Activated CD4-positive, alpha-beta memory T cell treated with anti-CD3 and anti-CD28 coated beads for 36 hours (primary cell): ENCODE results near the gene EPHB3. TPM values are rescaled to one million over a fixed set of nuclear protein-coding genes. Genes with fewer than 3 reads are reported as not detected.

Experiments used
- CTCF ChIA-PET: fragments of 350-600 bp; sonication (Branson Sonifier 250); formaldehyde crosslinking; loops from one replicate; lab custom pipeline; 2021; ENCODE audit warnings: antibody characterized with exemption, inconsistent platforms; lab: Charles Lee
- POLR2A ChIA-PET: fragments of 350-600 bp; sonication (Branson Sonifier 250); formaldehyde crosslinking; loops from one replicate; lab custom pipeline; 2021; ENCODE audit warnings: antibody characterized with exemption; lab: Charles Lee
- DNase-seq: peaks from one replicate; pipeline ENCODE4 v3.0.0-alpha.2; 2020
- H3K27ac Mint-ChIP-seq: one replicate; pipeline ENCODE4 v1.8.0; 2021; ENCODE audit warnings: mixed read lengths
- H3K27me3 Mint-ChIP-seq: one replicate; pipeline ENCODE4 v1.8.0; 2021; ENCODE audit warnings: mixed read lengths
- H3K36me3 Mint-ChIP-seq: one replicate; pipeline ENCODE4 v1.8.0; 2021; ENCODE audit warnings: mixed read lengths
- H3K4me1 Mint-ChIP-seq: one replicate; pipeline ENCODE4 v1.8.0; 2021; ENCODE audit warnings: low read depth, mixed read lengths
- H3K4me3 Mint-ChIP-seq: one replicate; pipeline ENCODE4 v1.8.0; 2021; ENCODE audit warnings: mild to moderate bottlenecking, mixed read lengths
- H3K9me3 Mint-ChIP-seq: one replicate; pipeline ENCODE4 v1.8.0; 2021; ENCODE audit warnings: mixed read lengths
- intact Hi-C: fragments of 100-400 bp; cut with micrococcal nuclease; formaldehyde crosslinking; loops from one replicate; pipeline ENCODE4 v1.15.1; 2023
- total RNA-seq, 2 experiments: library from RNA; stranded (reverse); gene quantifications; one replicate each; pipeline ENCODE4 v1.2.3, GENCODE V29; 2021

The EPHB3 gene
- total RNA-seq, 2 experiments from 2014 or later, result 0.07 TPM; not detected in 1

- no peaks in the 10 kb centered on the region for H3K9me3 Mint-ChIP-seq
- intact Hi-C loops, result no loop called here
- ChIA-PET CTCF (interaction anchor here (1.0 to 3.1 kb wide), 2 partner anchors 211 to 212 kb away, joined by 5 to 18 read pairs; no protein-coding TSS in a partner anchor), POLR2A (no interaction called here)
- no peaks in the 10 kb centered on the region for H3K36me3 Mint-ChIP-seq
- H3K4me3 Mint-ChIP-seq, result no peak overlapping the region
- no peak for DNase-seq
- H3K27me3 Mint-ChIP-seq, result peaks cover 18% of the 10 kb centered on the region
- no peak overlapping the region for H3K27ac Mint-ChIP-seq
- peaks cover 4% of the 10 kb centered on the region for H3K4me1 Mint-ChIP-seq
These were observed 5.1 kb downstream of the EPHB3 start for GRCh38 chr3:184566441-184567414.

- peaks cover 17% of the 10 kb centered on the region for H3K27me3 Mint-ChIP-seq
- no peaks in the 10 kb centered on the region for H3K9me3 Mint-ChIP-seq
- H3K4me1 Mint-ChIP-seq, result peaks cover 4% of the 10 kb centered on the region
- no peak for DNase-seq
- POLR2A ChIA-PET, result no interaction called here
- H3K27ac Mint-ChIP-seq, result no peak overlapping the region
- CTCF ChIA-PET, result interaction anchor here (0.7 to 1.0 kb wide), 2 partner anchors 11 to 210 kb away, joined by 3 to 5 read pairs; no protein-coding TSS in a partner anchor
- intact Hi-C loops, result no loop called here
- H3K36me3 Mint-ChIP-seq, result no peaks in the 10 kb centered on the region
- H3K4me3 Mint-ChIP-seq, result no peak overlapping the region
These were observed 6.5 kb downstream of the EPHB3 start for GRCh38 chr3:184567946-184568559.

- intact Hi-C loops, result no loop called here
- Mint-ChIP-seq H3K36me3 (no peaks in the 10 kb centered on the region), H3K4me1 (peaks cover 4% of the 10 kb centered on the region), H3K27ac (no peak overlapping the region), H3K4me3 (no peak overlapping the region), H3K9me3 (no peaks in the 10 kb centered on the region), H3K27me3 (peaks cover 16% of the 10 kb centered on the region)
- ChIA-PET CTCF (no interaction called here), POLR2A (no interaction called here)
- no peak for DNase-seq
These were observed 7.0 kb downstream of the EPHB3 start for GRCh38 chr3:184568560-184568923.

- H3K9me3 Mint-ChIP-seq, result no peaks in the 10 kb centered on the region
- POLR2A ChIA-PET, result no interaction called here
- peak; percentile 38 for DNase-seq
- no peak overlapping the region for H3K4me3 Mint-ChIP-seq
- peaks cover 16% of the 10 kb centered on the region for H3K27me3 Mint-ChIP-seq
- CTCF ChIA-PET, result interaction anchor here (0.9 to 1.6 kb wide), 2 partner anchors 8 to 157 kb away, joined by 3 to 6 read pairs; partner anchors contain the start of gene EPHB3
- H3K27ac Mint-ChIP-seq, result no peak overlapping the region
- intact Hi-C loops, result no loop called here
- H3K36me3 Mint-ChIP-seq, result no peaks in the 10 kb centered on the region
- H3K4me1 Mint-ChIP-seq, result peaks cover 4% of the 10 kb centered on the region
These were observed 7.6 kb downstream of the EPHB3 start for GRCh38 chr3:184568924-184569829.

GRCh38 chr3:184570035-184570434, 8.4 kb downstream of the EPHB3 start:
- no peak for DNase-seq
- ChIA-PET CTCF (interaction anchor here (0.9 to 1.6 kb wide), 2 partner anchors 9 to 157 kb away, joined by 3 to 6 read pairs; partner anchors contain the start of gene EPHB3), POLR2A (no interaction called here)
- Mint-ChIP-seq H3K27ac (no peak overlapping the region), H3K4me3 (no peak overlapping the region), H3K36me3 (no peaks in the 10 kb centered on the region), H3K9me3 (no peaks in the 10 kb centered on the region), H3K4me1 (peaks cover 4% of the 10 kb centered on the region), H3K27me3 (peaks cover 16% of the 10 kb centered on the region)
- intact Hi-C loops, result no loop called here

- peaks cover 4% of the 10 kb centered on the region for H3K4me1 Mint-ChIP-seq
- no peak for DNase-seq
- POLR2A ChIA-PET, result no interaction called here
- CTCF ChIA-PET, result interaction anchor here (0.9 to 1.6 kb wide), 2 partner anchors 9 to 156 kb away, joined by 3 to 6 read pairs; partner anchors contain the start of gene EPHB3
- no peak overlapping the region for H3K4me3 Mint-ChIP-seq
- peaks cover 16% of the 10 kb centered on the region for H3K27me3 Mint-ChIP-seq
- H3K36me3 Mint-ChIP-seq, result no peaks in the 10 kb centered on the region
- H3K27ac Mint-ChIP-seq, result no peak overlapping the region
- intact Hi-C loops, result no loop called here
- no peaks in the 10 kb centered on the region for H3K9me3 Mint-ChIP-seq
These were observed 8.9 kb downstream of the EPHB3 start for GRCh38 chr3:184570489-184570888.

- no peak overlapping the region for H3K27ac Mint-ChIP-seq
- POLR2A ChIA-PET, result no interaction called here
- no peaks in the 10 kb centered on the region for H3K36me3 Mint-ChIP-seq
- intact Hi-C loops, result no loop called here
- CTCF ChIA-PET, result no interaction called here
- peaks cover 16% of the 10 kb centered on the region for H3K27me3 Mint-ChIP-seq
- DNase-seq, result no peak
- no peaks in the 10 kb centered on the region for H3K9me3 Mint-ChIP-seq
- peaks cover 4% of the 10 kb centered on the region for H3K4me1 Mint-ChIP-seq
- no peak overlapping the region for H3K4me3 Mint-ChIP-seq
These were observed 10.3 kb downstream of the EPHB3 start for GRCh38 chr3:184571750-184572377.

- no peaks in the 10 kb centered on the region for H3K36me3 Mint-ChIP-seq
- H3K27me3 Mint-ChIP-seq, result peaks cover 11% of the 10 kb centered on the region
- no peak overlapping the region for H3K4me3 Mint-ChIP-seq
- CTCF ChIA-PET, result no interaction called here
- intact Hi-C loops, result no loop called here
- no peak overlapping the region for H3K27ac Mint-ChIP-seq
- POLR2A ChIA-PET, result no interaction called here
- H3K4me1 Mint-ChIP-seq, result peaks cover 4% of the 10 kb centered on the region
- DNase-seq, result no peak
- no peaks in the 10 kb centered on the region for H3K9me3 Mint-ChIP-seq
These were observed 11.2 kb downstream of the EPHB3 start for GRCh38 chr3:184572633-184573270.

- Mint-ChIP-seq H3K27ac (no peak overlapping the region), H3K4me3 (no peak overlapping the region), H3K36me3 (no peaks in the 10 kb centered on the region), H3K9me3 (no peaks in the 10 kb centered on the region), H3K27me3 (peaks cover 4% of the 10 kb centered on the region), H3K4me1 (no peaks in the 10 kb centered on the region)
- ChIA-PET CTCF (interaction anchor here (1.5 to 1.6 kb wide), 2 partner anchors 14 to 203 kb away, joined by 3 to 5 read pairs; partner anchors contain the start of gene EPHB3), POLR2A (no interaction called here)
- no peak for DNase-seq
- intact Hi-C loops, result no loop called here
These were observed 13.2 kb downstream of the EPHB3 start for GRCh38 chr3:184574515-184575417.

- POLR2A ChIA-PET, result no interaction called here
- Mint-ChIP-seq H3K4me1 (no peaks in the 10 kb centered on the region), H3K36me3 (no peaks in the 10 kb centered on the region), H3K27ac (no peak overlapping the region), H3K4me3 (no peak overlapping the region), H3K9me3 (no peaks in the 10 kb centered on the region), H3K27me3 (peaks cover 6% of the 10 kb centered on the region)
- DNase-seq, result no peak
- intact Hi-C loops, result no loop called here
- CTCF ChIA-PET, result interaction anchor here (0.9 to 1.5 kb wide), 3 partner anchors 14 to 203 kb away, joined by 3 to 4 read pairs (median 3); partner anchors contain the start of gene EPHB3
These were observed 14.1 kb downstream of the EPHB3 start for GRCh38 chr3:184575701-184576100.
